Measurements from ENCODE around the gene GP1BA.

GRCh38 chr17:4898927-4899326 is 33.1 kb upstream of the GP1BA start:
- TF ChIP-seq, protein P1, sequence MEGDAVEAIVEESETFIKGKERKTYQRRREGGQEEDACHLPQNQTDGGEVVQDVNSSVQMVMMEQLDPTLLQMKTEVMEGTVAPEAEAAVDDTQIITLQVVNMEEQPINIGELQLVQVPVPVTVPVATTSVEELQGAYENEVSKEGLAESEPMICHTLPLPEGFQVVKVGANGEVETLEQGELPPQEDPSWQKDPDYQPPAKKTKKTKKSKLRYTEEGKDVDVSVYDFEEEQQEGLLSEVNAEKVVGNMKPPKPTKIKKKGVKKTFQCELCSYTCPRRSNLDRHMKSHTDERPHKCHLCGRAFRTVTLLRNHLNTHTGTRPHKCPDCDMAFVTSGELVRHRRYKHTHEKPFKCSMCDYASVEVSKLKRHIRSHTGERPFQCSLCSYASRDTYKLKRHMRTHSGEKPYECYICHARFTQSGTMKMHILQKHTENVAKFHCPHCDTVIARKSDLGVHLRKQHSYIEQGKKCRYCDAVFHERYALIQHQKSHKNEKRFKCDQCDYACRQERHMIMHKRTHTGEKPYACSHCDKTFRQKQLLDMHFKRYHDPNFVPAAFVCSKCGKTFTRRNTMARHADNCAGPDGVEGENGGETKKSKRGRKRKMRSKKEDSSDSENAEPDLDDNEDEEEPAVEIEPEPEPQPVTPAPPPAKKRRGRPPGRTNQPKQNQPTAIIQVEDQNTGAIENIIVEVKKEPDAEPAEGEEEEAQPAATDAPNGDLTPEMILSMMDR (conservative IDR thresholded peaks at IDR 0.05 in 1 of 2, IDR thresholded peaks at IDR 0.05 in 1 of 2; ENCODE audit: low read depth in 1 of 2, low read length in 2 of 2), result no peak
- no peak for TF ChIP-seq EZH2 (IDR thresholded peaks at IDR 0.05; ENCODE audit: low read length, missing control alignments)
